ENCODE data around the gene NCF2. TPM values are rescaled to one million over a fixed set of nuclear protein-coding genes. Genes with fewer than 3 reads are reported as not detected.

NCF2 gene
- total RNA-seq, 2 donors from 2014 or later = 8.3 to 9.6 TPM

- TF ChIP-seq, protein P1, sequence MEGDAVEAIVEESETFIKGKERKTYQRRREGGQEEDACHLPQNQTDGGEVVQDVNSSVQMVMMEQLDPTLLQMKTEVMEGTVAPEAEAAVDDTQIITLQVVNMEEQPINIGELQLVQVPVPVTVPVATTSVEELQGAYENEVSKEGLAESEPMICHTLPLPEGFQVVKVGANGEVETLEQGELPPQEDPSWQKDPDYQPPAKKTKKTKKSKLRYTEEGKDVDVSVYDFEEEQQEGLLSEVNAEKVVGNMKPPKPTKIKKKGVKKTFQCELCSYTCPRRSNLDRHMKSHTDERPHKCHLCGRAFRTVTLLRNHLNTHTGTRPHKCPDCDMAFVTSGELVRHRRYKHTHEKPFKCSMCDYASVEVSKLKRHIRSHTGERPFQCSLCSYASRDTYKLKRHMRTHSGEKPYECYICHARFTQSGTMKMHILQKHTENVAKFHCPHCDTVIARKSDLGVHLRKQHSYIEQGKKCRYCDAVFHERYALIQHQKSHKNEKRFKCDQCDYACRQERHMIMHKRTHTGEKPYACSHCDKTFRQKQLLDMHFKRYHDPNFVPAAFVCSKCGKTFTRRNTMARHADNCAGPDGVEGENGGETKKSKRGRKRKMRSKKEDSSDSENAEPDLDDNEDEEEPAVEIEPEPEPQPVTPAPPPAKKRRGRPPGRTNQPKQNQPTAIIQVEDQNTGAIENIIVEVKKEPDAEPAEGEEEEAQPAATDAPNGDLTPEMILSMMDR (IDR thresholded peaks at IDR 0.05) = no peak
- no peak for TF ChIP-seq POLR2A (IDR thresholded peaks at IDR 0.05)
- H3K36me3 ChIP-seq (replicated peaks in 1 of 2; ENCODE audit: insufficient read depth in 1 of 2, low read depth in 2 of 2) = no peaks in the 10 kb centered on the region
- no peak overlapping the region for H3K27ac ChIP-seq
- ATAC-seq (no peak), DNase-seq (no peak)
- H3K9me3 ChIP-seq = no peaks in the 10 kb centered on the region
- H3K27me3 ChIP-seq = no peaks in the 10 kb centered on the region
- H3K4me1 ChIP-seq = peaks cover 8% of the 10 kb centered on the region
- intact Hi-C loops (cut with DNase I) = no loop called here
- H3K4me3 ChIP-seq = no peak overlapping the region
- WGBS, 2 donors = 80 to 82% methylated on average over 4 of the region's 4 CpGs
These were observed 19.8 kb downstream of the NCF2 start for GRCh38 chr1:183570451-183570850.

DNA sequence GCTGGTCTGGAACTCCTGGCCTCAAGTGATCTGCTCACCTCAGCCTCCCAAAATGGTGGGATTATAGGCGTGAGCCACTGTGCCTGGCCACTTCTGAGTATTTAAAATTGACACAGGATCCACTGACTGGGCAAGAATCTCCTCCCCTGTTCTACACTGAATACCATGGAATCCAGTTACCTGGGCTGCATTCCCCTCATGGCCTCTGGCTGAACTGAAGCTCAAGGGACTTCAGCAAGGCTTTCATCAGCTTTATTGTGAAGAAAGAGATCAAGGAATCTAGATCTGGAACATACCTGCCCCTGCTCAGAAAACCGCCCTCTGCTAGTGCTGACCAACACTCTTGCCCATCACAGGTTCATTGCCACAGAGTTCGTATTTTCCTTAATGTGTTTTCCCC, 20.5 kb downstream of the NCF2 start:
- intact Hi-C loops (cut with DNase I) = no loop called here
- Histone ChIP-seq H3K4me1 (peaks cover 8% of the 10 kb centered on the region), H3K36me3 (replicated peaks in 1 of 2; ENCODE audit: insufficient read depth in 1 of 2, low read depth in 2 of 2) (no peaks in the 10 kb centered on the region), H3K4me3 (no peak overlapping the region), H3K27me3 (no peaks in the 10 kb centered on the region), H3K9me3 (no peaks in the 10 kb centered on the region), H3K27ac (peak overlapping the region in 3 of 4 donors; percentile 16 to 72 (median 28))
- no peak for ATAC-seq
- WGBS, 2 donors = 78 to 86% methylated on average over 3 of the region's 3 CpGs
- no peak for DNase-seq
- TF ChIP-seq, protein P1 (IDR thresholded peaks at IDR 0.05) = no peak
- TF ChIP-seq POLR2A (IDR thresholded peaks at IDR 0.05) = no peak

DNA sequence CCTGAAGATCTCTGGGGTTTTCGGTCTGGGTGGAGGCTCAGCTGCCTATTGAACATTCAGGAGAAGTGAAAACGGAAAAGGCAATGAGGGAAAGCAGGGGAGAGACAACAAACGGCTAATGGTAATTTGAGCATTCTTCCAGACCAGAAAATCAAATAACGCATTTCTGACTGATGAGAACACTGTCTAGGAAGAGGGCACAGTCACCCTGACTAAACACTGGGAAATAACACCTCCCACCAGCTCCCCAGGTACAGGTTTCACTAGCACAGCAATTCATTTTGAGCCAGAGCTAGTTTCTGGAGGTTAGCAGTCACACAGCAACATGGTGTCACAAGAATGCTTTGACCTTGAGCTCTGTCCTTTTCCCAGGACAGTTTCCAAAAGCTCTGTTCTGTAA, 21.1 kb downstream of the NCF2 start:
- no peak for DNase-seq
- H3K36me3 ChIP-seq (replicated peaks in 1 of 2; ENCODE audit: insufficient read depth in 1 of 2, low read depth in 2 of 2) = no peaks in the 10 kb centered on the region
- no peaks in the 10 kb centered on the region for H3K9me3 ChIP-seq
- WGBS, 2 donors = 46 to 55% methylated on average over 4 of the region's 4 CpGs
- intact Hi-C loops (cut with DNase I) = no loop called here
- no peaks in the 10 kb centered on the region for H3K27me3 ChIP-seq
- ATAC-seq = peak; percentile 66
- no peak for TF ChIP-seq POLR2A (IDR thresholded peaks at IDR 0.05)
- TF ChIP-seq, protein P1 (IDR thresholded peaks at IDR 0.05) = no peak
- H3K4me3 ChIP-seq = no peak overlapping the region
- peak overlapping the region in 3 of 4 donors; percentile 28 to 72 (median 45) for H3K27ac ChIP-seq
- peaks cover 8% of the 10 kb centered on the region for H3K4me1 ChIP-seq

GRCh38 chr1:183568176-183569021, 21.9 kb downstream of the NCF2 start:
- DNase-seq = peak in 1 of 4 donors; percentile 59
- no peak for ATAC-seq
- peak overlapping the region in 3 of 4 donors; percentile 28 to 72 (median 45) for H3K27ac ChIP-seq

More at GRCh38 chr1:183568176-183569021, 21.9 kb downstream of the NCF2 start:
- intact Hi-C loops (cut with DNase I) = no loop called here
- WGBS, 2 donors = 69 to 77% methylated on average over 11 to 12 of the region's 12 CpGs
- H3K9me3 ChIP-seq = no peaks in the 10 kb centered on the region
- no peak overlapping the region for H3K4me3 ChIP-seq
- no peaks in the 10 kb centered on the region for H3K36me3 ChIP-seq (replicated peaks in 1 of 2; ENCODE audit: insufficient read depth in 1 of 2, low read depth in 2 of 2)
- TF ChIP-seq POLR2A (IDR thresholded peaks at IDR 0.05) = no peak
- TF ChIP-seq, protein P1 (IDR thresholded peaks at IDR 0.05) = no peak
- H3K27me3 ChIP-seq = no peaks in the 10 kb centered on the region
- peaks cover 8% of the 10 kb centered on the region for H3K4me1 ChIP-seq

All from body of pancreas (tissue), 4 donors.